GM21367 (cell line): ENCODE results near the gene GNAS.
"Not testable (repeated sequence)": the region's sequence is repeated elsewhere in the genome, so short reads cannot be mapped to it uniquely, and the experiment has no call there.

Source experiments
- ATAC-seq: cut with Tn5 transposase; IDR thresholded peaks from one replicate; pipeline ENCODE4 v1.9.1; 2021; ENCODE audit not compliant: unreplicated experiment

GNAS gene

DNA sequence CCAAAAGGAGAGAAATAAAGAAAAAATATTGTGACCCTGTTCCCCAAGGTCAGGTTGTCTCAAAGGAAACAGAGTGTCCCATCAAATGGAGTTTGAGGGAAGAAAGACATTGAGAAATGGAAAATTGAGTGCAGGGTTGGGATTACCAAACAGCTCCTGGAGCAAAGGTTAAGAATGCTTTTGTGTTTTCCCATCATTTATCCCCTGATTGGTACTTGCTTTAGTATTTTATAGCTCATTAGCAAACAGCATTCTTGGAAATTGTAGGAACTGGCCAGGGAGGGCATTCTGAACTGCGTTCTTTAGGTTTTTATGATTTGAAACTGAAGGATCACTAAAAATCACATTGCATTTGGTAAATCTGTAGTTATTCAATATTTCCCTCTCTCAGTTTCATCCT, 69.5 kb downstream of the GNAS start:
- ATAC-seq, result no peak

GRCh38 chr20:58923117-58923712, 70.7 kb downstream of the GNAS start:
- no peak for ATAC-seq

DNA sequence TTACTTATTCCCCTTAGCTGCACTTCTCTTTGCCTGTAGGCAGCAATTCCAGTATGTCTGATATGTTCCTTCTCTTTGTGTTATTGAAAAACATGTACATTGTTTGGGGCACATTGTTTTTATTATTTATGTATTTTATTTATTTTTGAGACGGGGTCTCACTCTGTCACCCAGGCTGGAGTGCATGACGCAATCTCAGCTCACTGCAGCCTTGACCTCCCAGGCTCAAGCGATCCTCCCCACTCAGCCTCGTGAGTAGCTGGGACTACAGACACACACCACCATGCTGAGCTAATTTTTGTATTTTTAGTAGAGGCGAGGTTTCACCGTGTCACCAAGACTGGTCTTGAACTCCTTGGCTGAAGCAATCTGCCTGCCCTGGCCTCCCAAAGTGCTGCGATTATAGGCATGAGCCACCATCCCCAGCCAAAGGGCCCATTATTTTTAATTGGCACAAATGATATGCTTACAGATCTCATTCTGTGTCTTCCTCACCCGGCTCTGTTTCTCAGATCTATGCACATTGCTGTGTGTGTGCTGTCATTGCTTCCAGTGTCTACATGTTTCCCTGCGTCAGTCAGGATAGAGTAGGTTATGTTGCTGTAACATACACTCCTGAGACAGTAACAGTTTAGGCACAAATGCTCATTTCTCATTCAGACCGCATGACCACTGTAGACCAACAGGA, 74.4 kb downstream of the GNAS start:
- ATAC-seq, result no peak

- no peak for ATAC-seq
Observed at GRCh38 chr20:58927490-58928061, 75.1 kb downstream of the GNAS start.

DNA sequence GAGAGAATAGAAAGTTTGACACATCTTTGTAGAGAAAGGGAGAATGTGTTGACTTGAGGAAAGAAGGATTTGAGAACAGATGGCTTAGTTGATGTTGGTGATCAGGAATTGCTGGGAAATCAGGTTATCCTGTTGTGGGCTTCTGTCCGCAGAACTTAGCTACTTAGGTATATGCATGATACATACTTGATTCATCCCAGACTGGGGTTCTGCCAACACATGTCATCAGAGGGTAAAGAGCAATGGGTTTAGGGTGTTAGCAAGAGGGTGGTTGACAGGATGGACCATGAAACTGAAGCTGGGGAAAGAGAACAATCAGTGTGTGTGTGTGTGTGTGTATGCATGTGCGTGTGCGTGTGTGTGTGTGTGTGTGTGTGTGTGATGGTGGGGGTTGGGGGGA, 78.0 kb downstream of the GNAS start:
- ATAC-seq, result no peak

DNA sequence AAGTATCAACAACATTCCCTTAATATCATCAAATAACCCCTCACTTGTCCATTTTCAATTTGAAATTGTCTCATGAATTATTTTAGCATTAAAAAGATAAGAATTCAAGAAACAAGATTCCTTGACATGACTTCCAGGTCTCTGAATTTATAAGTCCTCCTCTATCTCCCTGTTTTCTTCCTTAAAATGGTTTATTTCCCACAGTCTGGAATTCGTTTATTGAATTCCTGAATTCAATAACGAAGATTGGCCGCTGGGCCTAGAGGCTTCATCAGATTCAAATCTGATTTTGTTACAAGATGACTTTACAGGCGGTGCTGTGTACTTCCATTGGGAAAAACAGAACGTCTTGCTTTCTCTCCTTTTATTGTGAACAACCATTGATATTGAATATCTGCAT, 79.7 kb downstream of the GNAS start:
- no peak for ATAC-seq

DNA sequence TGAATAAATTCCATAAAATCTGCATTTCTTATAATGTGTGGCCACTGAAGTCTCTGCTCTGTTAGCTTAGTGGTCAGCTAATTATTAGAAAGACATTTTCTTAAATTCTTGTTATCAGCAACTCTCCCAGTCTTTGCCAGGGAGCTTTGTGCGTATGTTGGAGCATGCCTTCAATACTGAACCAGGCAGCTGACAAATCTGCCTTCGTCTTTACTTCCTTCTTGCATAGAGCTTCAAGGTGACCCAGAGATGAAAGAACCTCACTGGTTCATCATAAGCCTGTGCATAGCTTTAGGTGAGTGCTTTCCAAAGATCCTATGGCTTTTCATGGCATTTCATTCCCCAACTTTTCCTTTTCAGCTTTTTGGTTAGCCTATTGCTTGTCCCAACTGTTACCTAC, 85.6 kb downstream of the GNAS start:
- ATAC-seq, result no peak

- no peak for ATAC-seq
Observed at GRCh38 chr20:58938541-58938940, 86.0 kb downstream of the GNAS start.

DNA sequence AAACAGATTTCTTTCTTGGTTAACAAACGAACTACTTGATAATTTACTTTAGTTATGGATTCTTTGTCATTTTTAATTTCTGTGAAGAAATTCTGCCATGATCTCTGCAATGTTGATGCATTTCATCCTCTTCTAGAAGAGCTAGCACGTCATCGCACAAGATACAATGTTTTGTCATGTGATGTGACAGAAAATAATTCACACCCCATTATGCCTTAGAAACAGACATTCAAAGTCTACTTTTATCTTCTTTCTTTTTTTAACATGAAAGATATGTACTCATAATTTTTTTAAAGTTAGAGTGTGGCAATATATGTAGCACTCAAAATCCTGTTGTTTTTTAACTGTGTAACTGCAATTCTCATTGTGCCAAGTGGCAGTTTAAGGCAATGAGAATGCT, 89.0 kb downstream of the GNAS start:
- ATAC-seq, result no peak

- no peak for ATAC-seq
Observed at GRCh38 chr20:58942549-58942948, 90.0 kb downstream of the GNAS start.

- no peak for ATAC-seq
Observed at GRCh38 chr20:58944610-58945009, 92.1 kb downstream of the GNAS start.

- no peak for ATAC-seq
Observed at GRCh38 chr20:58945965-58946631, 93.6 kb downstream of the GNAS start.

DNA sequence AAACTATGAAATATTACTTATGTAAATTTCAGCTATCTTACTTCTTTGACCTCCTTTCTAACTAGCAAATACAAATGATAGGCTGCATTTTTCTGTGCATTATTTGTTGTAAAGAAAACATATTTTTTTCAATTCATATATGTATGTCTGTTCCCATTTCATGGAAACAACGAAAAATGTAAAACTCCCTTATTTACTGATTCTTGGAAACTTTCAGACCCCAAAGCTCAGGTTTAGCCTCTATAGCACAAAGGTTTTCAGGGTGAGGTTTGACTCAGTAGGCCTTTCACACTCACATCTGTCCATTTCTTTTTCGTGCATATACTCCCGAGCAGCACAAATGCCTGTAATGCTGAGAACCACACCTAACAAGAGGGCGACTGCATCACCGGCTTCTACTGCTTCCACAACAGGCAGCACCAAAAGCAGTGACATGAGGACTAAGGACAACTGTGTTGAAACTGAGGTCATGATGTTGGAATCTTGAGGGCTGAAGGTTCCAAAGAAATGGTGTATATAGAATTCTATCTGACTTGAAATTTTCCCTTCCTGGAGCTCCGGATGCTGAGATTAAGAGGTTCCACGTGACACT, 95.4 kb downstream of the GNAS start:
- ATAC-seq, result not testable (repeated sequence)

DNA sequence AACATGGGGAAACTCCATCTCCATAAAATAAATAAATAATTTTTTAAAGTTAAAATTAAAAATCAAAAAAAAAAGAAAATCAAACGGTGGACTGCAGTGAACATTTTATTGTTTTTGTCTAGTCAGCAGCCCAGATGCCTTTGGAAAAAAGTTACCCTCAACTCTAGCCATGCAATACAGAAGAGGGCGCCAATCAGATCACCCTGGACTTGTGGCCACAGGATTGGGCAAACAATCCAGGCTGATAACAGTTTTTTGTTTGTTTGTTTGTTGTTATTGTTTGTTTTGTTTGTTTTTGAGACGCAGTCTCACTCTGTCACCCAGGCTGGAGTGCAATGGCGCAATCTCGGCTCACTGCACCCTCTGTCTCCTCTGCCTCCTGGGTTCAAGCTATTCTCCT, 98.1 kb downstream of the GNAS start:
- no peak for ATAC-seq

DNA sequence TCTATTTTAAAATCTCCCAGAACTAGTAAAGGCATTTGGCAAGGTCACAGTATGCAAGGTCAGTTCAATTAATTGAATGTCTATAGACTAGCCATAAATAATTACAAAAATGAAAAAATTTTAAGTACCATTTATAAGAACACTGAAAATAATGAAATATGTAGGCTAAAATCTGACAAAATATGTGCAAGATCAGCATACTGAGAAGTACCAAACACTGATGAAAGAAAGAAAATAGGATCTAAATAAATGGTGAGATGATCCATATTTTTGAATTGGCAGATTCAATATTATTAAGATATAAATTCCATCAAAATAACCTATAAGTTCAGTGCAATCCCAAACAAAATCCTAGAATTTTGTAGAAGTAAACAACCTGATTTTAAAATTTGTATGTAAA, 100.5 kb downstream of the GNAS start:
- no peak for ATAC-seq

DNA sequence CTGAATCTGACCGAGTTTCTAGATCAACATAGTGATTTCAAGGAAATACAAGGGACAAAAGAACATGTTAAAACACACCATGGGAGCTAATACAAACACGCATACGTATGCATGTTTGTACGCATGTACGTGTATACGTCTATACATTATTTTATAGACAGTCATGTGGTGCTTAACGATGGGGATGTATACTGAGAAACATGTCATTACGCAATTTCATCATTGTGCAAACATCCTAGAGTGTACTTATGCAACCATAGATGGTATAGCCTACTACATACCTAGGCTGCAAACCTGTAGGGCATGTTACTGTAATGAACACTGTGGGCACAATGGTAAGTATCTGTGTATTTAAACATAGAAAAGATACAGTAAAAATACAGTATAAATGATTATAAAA, 103.6 kb downstream of the GNAS start:
- ATAC-seq, result no peak

DNA sequence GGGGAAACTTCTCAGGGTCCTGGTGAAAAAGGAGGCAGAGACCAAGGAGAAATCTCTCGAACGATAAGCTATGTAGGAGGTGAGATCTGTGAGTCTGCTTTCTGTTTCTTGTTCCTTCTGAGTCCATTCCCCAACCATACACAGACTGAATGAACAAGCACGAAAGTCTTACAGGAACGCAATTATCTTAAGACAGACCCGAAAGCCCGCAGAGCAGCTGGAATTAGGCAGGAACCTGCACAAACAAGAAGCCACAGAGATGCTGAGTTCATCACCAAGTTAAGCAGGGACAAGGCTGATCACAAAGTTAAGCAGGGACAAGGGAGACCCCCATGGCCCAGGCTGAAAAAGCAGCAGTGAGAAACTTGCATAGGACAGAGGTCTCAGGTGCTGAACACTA, 107.1 kb downstream of the GNAS start:
- ATAC-seq, result no peak
